ENCODE measurements around the gene CEMIP.
A peak's percentile ranks its signal among the peaks of the same experiment; 100 is the strongest.

Gene CEMIP

GRCh38 chr15:81000144-81000623 is 221.0 kb downstream of the CEMIP start:
- intact Hi-C loops (cut with DNase I): loop anchor here (10.0 kb wide), 1 partner anchor 55 kb away; no protein-coding TSS in a partner anchor

GRCh38 chr15:81000624-81001151 is 221.5 kb downstream of the CEMIP start, which contains the start of gene TLNRD1:
Gene TLNRD1 (plus strand): TSS chr15:81000923. CDS start chr15:81002272, 1,349 bp downstream.
- DNase-seq: peak; percentile 61 to 95 (median 89)
- intact Hi-C loops (cut with DNase I): loop anchor here (10.0 kb wide), 1 partner anchor 54 kb away; no protein-coding TSS in a partner anchor

More at GRCh38 chr15:81000144-81000623, 221.0 kb downstream of the CEMIP start:
- peak in 13 of 42 donors; percentile 22 to 65 (median 39) for DNase-seq
